Raji (cell line): ENCODE results near the gene LILRB3.
"Not testable (repeated sequence)": the region's sequence is repeated elsewhere in the genome, so short reads cannot be mapped to it uniquely, and the experiment has no call there.

Source experiments
- POLR2A ChIP-seq: IDR thresholded peaks from 2 replicates; pipeline ENCODE4 v1.6.1; 2011; ENCODE audit warnings: low read depth, low read length, control low read depth; ENCODE audit not compliant: insufficient read depth

LILRB3 gene

DNA sequence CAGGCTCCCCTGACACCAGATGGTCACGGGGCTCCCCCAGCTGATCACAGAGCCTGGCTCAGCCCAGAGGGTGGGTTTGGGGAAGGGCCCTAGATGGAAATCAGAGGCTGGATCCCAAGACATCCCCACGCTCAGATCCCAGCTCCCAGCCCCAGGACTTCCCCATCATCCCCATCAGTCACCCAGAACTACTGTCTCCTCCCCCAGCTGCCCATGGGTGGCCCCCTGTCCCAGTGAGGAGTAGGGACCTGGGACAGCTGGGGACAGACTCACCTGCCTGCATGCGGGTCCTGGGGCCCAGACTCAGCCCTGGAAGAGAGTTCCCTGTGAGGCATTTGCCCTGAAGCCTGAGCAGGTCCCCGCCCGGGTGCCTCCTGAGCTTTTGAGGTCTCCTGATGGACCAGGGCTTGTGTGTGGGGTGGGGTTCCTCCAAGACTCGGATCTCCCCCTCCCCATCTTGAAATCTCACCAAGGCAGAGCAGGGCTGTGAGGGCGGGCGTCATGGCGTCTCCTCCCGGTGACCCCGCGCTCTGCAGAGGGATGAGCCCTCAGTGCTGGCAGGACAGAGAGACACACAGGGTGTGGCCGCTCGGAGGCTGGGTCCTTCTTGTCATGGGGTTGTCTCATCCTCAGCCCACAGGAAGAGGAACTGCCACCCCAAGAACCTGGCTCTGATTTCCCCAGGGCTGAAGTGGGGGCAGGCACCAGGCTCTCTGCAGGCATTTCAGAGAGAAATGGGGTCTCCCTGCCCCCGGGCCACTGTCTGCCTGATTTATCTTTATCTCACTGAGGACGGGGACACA lies at the start of gene LILRB3:
Gene LILRB3 (minus strand): TSS at position 534 of the 803 bp plus-strand sequence. CDS start 31 bp downstream, at position 503.
- TF ChIP-seq POLR2A, result not testable (repeated sequence)

GRCh38 chr19:54271106-54271505 lies 48.3 kb upstream of the LILRB3 start:
- TF ChIP-seq POLR2A, result no peak

GRCh38 chr19:54268936-54269335 lies 46.1 kb upstream of the LILRB3 start:
- TF ChIP-seq POLR2A, result no peak

DNA sequence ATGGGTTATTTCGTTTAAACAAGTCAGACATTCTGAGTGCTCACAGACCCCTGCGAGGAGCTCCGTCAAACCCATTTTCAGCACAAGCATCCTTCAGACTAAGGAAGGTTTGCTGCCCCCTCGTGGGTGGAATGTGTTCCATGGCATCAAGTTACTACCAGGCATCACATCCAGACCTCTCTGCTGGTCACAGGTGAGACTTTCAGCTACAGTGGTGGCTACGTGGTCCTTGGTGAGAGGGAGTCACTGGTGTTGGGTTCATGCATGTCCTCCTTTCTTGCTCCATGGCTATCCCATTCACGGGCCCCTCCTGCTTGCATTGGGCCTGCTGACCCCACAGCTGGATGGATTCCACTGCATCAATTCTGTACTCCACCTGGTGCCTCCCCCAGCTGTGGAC lies 43.3 kb upstream of the LILRB3 start:
- TF ChIP-seq POLR2A, result no peak

DNA sequence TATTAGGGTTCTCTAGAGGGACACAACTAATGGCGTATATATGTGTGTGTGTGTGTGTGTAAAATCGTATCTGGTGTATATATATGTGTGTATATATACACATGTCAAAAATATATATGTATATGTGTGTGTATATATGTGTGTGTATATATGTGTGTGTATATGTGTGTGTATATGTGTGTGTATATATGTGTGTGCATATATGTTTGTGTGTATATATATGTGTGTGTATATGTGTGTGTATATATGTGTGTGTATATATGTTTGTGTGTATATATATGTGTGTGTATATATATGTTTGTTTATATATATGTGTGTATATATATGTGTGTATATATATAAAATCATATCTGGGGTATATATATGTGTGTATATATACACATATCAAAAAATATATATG lies 39.7 kb upstream of the LILRB3 start:
- TF ChIP-seq POLR2A, result no peak

DNA sequence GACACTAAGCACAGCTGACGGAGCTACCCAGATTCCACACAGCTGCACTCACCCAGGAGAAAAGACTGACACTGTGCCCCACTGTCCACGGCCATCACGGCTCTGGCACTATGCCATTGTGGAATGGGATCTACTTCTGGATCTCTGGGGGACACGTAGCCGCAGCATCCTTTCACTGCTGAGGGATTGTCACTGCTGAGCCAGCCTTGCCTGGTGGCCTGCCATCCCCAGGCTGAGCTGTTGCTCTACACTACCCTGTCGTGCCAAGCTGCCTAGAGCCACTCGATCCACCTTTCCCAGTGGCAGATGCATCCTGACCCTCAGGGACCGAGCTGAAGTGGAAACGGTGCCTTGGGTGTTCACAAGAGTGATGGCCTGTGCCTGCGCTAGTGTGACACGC lies 39.3 kb upstream of the LILRB3 start:
- TF ChIP-seq POLR2A, result no peak

DNA sequence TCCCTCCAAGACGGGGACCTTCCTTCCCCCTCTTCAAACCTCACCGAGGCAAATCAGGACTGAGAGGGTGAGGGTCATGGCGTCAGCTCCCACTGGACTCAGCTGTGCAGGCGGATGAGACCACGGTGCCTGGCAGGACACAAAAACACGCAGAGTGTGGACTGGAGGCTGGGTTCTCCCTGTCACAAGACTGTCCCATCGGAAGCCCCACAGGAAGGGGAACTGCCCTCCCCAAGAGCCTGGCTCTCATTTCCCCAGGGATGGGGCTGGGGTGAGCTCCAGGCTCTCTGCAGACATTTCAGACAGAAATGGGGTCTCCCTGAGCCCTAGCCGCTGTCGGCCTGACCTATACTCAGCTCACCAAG lies 34.3 kb upstream of the LILRB3 start, which contains the start of gene LILRB5:
Gene LILRB5 (minus strand): TSS at position 158 of the 365 bp plus-strand sequence. CDS start 80 bp downstream, at position 78.
- no peak for TF ChIP-seq POLR2A

DNA sequence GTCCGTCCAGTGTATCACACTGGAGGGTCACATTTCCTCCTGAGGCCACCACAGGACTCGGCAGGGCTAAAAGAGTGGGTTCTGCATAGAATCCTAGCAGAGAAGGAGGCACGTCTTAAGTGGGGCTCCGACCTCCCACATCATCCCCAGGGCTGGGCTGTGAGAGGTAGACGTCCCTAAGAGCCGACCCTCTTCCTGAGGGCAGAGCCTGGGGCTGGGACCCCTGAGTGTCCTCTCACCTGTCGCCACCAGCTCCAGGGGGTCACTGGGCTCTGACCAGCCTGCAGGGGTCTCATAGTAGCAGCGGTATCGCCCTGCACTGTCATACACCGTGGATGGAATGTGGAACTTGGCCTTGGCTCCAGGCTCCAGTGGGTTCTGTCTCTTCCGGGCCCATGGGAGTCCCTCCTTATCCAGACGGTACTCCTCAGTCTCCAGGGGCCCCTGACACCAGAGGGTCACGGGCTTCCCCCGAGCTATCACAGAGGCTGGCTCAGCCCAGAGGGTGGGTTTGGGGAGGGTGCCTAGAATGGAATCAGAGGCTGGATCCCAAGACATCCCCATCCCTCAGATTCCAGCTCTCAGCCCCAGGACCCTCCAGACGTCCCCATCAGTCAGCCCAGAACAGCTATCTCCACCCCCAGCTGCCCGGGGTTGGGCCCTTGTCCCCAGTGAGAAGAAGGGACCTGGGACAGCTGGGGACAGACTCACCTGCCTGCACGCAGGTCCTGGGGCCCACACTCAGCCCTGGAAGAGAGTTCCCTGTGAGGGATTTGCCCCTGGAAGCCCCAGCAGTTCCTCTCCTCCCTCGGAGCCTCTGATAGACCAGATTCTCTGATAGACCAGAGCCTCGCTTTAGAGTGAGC lies 33.7 kb upstream of the LILRB3 start:
- no peak for TF ChIP-seq POLR2A

GRCh38 chr19:54255105-54255775 lies 32.4 kb upstream of the LILRB3 start:
- TF ChIP-seq POLR2A, result no peak

DNA sequence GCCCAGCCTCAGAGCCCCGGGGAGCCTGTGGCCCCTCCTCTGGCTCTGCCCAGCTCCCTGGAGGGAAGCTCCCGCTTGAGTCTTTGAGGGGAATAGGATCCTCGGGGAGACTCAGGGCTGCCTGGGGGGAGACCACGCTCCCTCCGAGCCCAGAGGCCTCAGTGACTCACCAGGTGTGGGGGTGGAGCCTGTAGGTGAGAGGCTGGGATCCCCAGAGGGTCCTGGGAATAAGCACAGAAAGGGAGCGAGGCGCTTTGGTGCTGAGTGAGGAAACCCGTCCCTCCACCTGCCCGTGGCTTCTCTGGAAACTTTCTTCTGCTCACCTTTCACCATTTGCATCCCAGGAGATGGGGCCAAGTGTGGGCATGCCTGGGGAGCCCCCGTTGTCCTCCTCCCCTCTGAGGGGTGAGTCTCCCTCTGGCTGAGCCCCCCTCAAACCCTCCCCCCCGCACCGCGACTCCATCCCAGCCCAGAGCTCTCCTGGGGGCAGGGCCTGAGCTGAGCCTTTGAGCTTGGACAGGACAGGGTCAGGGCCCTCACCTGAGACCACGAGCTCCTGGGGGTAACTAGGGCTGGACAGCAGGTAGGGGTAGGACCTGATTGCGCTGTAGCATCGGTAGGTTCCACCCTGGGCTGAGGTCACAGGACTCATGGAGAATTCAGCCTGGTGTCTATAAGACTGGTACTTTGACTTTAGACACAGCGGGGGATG lies 31.5 kb upstream of the LILRB3 start:
- no peak for TF ChIP-seq POLR2A

DNA sequence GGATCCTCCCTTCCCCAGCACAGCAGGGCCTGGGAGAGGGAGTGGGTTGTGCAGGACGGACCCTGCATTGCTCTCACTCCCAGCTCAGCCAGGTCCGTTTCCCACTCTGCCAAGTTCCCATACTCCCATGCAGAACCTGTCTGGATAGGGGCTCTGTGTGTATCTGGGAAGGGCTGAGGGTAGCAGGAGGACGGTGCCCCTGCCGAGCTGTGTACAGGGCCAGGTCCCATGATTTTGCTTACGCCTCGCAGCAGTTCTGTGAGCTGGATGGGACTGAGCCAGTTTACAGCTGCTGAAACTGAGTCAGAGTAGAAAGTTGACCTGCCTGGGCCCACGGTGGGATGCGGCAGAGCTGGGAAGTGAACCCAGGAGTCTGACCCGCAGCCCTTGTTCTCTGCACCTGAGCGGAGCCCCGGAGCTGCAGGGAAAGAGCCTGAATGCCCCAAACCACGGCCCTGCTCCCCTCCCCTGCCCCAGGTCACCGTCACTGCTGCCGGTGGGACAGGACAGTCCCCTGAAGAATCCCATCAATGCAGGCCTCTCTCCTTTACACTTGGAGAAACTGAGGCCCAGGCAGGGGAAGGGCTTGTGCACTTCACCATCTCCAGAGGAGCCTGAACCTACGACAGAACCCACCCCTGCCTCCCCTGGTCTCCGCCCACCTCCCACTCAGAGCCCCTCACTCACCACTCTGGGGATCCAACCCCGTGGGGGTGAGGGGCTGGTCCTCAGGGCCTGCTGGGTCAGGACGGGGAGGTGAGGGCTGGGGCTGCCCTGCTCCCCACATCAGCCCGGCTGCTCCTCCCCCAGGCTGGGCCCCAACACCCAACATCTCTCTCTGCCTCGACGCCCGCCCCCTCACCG lies 30.8 kb upstream of the LILRB3 start:
- no peak for TF ChIP-seq POLR2A

GRCh38 chr19:54252845-54253244 lies 30.0 kb upstream of the LILRB3 start:
- no peak for TF ChIP-seq POLR2A

GRCh38 chr19:54252243-54252642 lies 29.4 kb upstream of the LILRB3 start:
- no peak for TF ChIP-seq POLR2A
